Spleen (tissue), 11 donors: ENCODE measurements around the gene PNLIPRP1. TPM values are rescaled to one million over a fixed set of nuclear protein-coding genes. Genes with fewer than 3 reads are reported as not detected.

ENCODE experiments used
- DNase-seq: peaks from one replicate; pipeline ENCODE4 v3.0.0-alpha.2; 2020
- H3K27ac ChIP-seq, 8 donors: fragments of 200-600 bp; sonication (generic) in 7 of 8; 1 replicate in 4 of 8; 2 replicates in 4 of 8; pipeline versions ENCODE4 v1.5.0 to v1.8.0; 2016 to 2021; ENCODE audit warnings: inconsistent platforms in 4 of 8, mild to moderate bottlenecking in 4 of 8, moderate library complexity in 1 of 8
- H3K27me3 ChIP-seq, 7 donors: fragments of 200-600 bp; sonication (generic) in 6 of 7; replicated peaks in 1 of 7; 1 replicate in 4 of 7; 2 replicates in 3 of 7; pipeline versions ENCODE4 v1.5.0 to v1.8.0; 2016 to 2021; ENCODE audit warnings: inconsistent platforms in 3 of 7, mild to moderate bottlenecking in 1 of 7
- H3K36me3 ChIP-seq, 6 donors: fragments of 200-600 bp; sonication (generic) in 5 of 6; 1 replicate in 4 of 6; 2 replicates in 2 of 6; pipeline versions ENCODE4 v1.5.0 to v1.8.0; 2016 to 2021; ENCODE audit warnings: inconsistent platforms in 2 of 6
- H3K4me1 ChIP-seq, 6 donors: fragments of 200-600 bp; sonication (generic) in 5 of 6; 1 replicate in 3 of 6; 2 replicates in 3 of 6; pipeline versions ENCODE4 v1.5.0 to v1.8.0; 2016 to 2021; ENCODE audit warnings: inconsistent platforms in 3 of 6
- H3K4me3 ChIP-seq, 8 donors: fragments of 200-600 bp; sonication (generic) in 7 of 8; 1 replicate in 4 of 8; 2 replicates in 4 of 8; pipeline versions ENCODE4 v1.5.0 to v1.8.0; 2016 to 2021; ENCODE audit warnings: inconsistent platforms in 4 of 8, mild to moderate bottlenecking in 4 of 8, moderate library complexity in 2 of 8
- H3K9me3 ChIP-seq, 8 donors: fragments of 200-600 bp; sonication (generic) in 7 of 8; 1 replicate in 4 of 8; 2 replicates in 4 of 8; pipeline versions ENCODE4 v1.5.0 to v1.8.0; 2016 to 2021; ENCODE audit warnings: inconsistent platforms in 4 of 8
- POLR2A ChIP-seq, 3 donors: fragments of 450-650 bp; IDR thresholded peaks; one replicate each; pipeline ENCODE4 v1.5.1; 2017; ENCODE audit warnings: antibody characterized with exemption in 3 of 3, mild to moderate bottlenecking in 1 of 3
- POLR2AphosphoS5 ChIP-seq, 3 donors: sonication (generic); formaldehyde crosslinking; IDR thresholded peaks; one replicate each; pipeline ENCODE4 v1.5.1; 2017; ENCODE audit warnings: antibody characterized with exemption in 3 of 3
- WGBS, 5 donors: extraction: QIAGEN DNeasy Blood & Tissue Kit in 3 of 5; methylation state at CpG; one replicate each; pipeline versions ENCODE4 v1.1.5 to v1.1.7; 2013 to 2018; 5-methylcytosine and 5-hydroxymethylcytosine counted together
- intact Hi-C: fragments of 100-400 bp; cut with DNase I; formaldehyde crosslinking; loops from one replicate; pipeline ENCODE4 v1.15.0; 2023; ENCODE audit warnings: low total_unique reads
- polyA plus RNA-seq, 3 donors: library from polyadenylated mRNA; stranded (reverse); fragments of 200-250 nt; gene quantifications; one replicate each; pipeline ENCODE4 v1.2.1, GENCODE V29; 2013
- total RNA-seq, 7 donors: library from RNA; depleted of rRNA in 3 of 7; stranded (reverse); fragments of >200 nt in 3 of 7; fragmentation: NEBNext Ultra II Directional in 4 of 7; extraction: Animal tissue kit (Norgen Biotek cat#: 25700) in 4 of 7; gene quantifications; one replicate each; pipeline versions ENCODE4 v1.1.0 to v1.2.1, GENCODE V29; 2016 to 2021
- TF ChIP-seq, protein P1 (sequence below), 11 experiments: fragments of 200-600 bp in 7 of 11; fragments of 450-650 bp in 4 of 11; sonication (generic) in 4 of 11; IDR thresholded peaks in 8 of 11; conservative IDR thresholded peaks in 3 of 11; 1 replicate in 7 of 11; 2 replicates in 4 of 11; pipeline versions ENCODE4 v1.4.0 to v1.8.0; 2016 to 2021; ENCODE audit warnings: antibody characterized with exemption in 11 of 11, inconsistent platforms in 4 of 11, mild to moderate bottlenecking in 1 of 11
- donor health status: healthy with polysubstance abuse.
- donor health status: DM: no; HTN: no; CAD: no; lungs with moderate emphysema.
- donor health status: DM: no; HTN: no; CAD: no.
- donor health status: Bipolar disorder and iron deficiency.
- donor health status: healthy.
- donor health status: DM: no; HTN: no; CAD: no.
- donor health status: DM: yes; HTN: yes; CAD: no.

Gene PNLIPRP1
- total and polyA plus RNA-seq, 10 donors: 0.06 to 1.2 (median 0.44) TPM; not detected in 4

DNA sequence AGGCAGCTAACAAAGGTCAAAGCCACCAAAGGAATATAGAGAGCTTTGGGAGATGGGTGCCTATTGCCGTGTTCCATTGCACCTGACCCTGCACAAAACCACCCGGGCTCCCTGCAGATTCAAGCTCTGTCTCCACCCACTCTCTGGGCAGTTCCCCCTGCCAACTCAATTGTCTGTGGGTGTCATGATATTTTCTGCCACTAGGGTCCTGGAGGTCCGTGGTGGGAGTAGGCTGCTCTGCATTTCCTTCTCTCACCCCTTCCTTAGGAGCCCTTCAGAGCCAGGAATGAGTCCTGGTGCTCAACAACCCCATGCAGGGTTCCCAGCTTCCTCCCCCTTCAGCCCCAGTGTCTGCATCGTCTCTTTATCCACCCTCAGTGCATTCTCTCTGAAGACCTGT, 64.1 kb downstream of the PNLIPRP1 start:
- Histone ChIP-seq H3K27me3 (peaks cover 0 to 17% (median 0%) of the 10 kb centered on the region in 7 donors), H3K4me1 (no peaks in the 10 kb centered on the region), H3K4me3 (no peak overlapping the region), H3K9me3 (peaks cover 0 to 13% (median 3%) of the 10 kb centered on the region in 8 donors), H3K36me3 (no peaks in the 10 kb centered on the region), H3K27ac (no peak overlapping the region)
- DNase-seq: no peak
- WGBS, 5 donors: 46 to 57% (median 53%) methylated on average over 4 of the region's 4 CpGs
- no peak for TF ChIP-seq POLR2AphosphoS5 (IDR thresholded peaks at IDR 0.05)
- no peak for TF ChIP-seq POLR2A (IDR thresholded peaks at IDR 0.05)
- TF ChIP-seq, protein P1, sequence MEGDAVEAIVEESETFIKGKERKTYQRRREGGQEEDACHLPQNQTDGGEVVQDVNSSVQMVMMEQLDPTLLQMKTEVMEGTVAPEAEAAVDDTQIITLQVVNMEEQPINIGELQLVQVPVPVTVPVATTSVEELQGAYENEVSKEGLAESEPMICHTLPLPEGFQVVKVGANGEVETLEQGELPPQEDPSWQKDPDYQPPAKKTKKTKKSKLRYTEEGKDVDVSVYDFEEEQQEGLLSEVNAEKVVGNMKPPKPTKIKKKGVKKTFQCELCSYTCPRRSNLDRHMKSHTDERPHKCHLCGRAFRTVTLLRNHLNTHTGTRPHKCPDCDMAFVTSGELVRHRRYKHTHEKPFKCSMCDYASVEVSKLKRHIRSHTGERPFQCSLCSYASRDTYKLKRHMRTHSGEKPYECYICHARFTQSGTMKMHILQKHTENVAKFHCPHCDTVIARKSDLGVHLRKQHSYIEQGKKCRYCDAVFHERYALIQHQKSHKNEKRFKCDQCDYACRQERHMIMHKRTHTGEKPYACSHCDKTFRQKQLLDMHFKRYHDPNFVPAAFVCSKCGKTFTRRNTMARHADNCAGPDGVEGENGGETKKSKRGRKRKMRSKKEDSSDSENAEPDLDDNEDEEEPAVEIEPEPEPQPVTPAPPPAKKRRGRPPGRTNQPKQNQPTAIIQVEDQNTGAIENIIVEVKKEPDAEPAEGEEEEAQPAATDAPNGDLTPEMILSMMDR (IDR thresholded peaks at IDR 0.05 in 8 of 11, conservative IDR thresholded peaks at IDR 0.05 in 3 of 11): no peak
- intact Hi-C loops: no loop called here

DNA sequence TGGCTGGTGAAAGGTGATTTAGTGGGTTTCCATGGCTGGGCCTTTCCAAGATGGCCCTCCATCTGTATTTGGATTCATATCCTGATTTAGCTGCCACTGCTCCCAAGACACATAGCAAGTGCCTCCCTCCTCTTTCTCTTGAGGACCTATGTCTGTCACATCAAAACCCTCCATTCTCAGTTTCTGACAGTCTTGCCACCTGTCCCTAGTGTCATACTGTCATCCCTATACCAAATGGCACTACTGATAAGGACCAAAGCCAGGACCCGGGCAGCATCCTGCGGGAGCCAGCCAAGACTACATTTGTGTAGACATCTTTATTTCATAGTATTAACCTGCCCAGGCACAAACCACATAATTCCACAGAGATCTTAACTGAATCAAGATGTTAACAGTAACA, 64.8 kb downstream of the PNLIPRP1 start:
- DNase-seq: no peak
- peaks cover 0 to 17% (median 0%) of the 10 kb centered on the region in 7 donors for H3K27me3 ChIP-seq
- TF ChIP-seq POLR2A (IDR thresholded peaks at IDR 0.05): no peak
- TF ChIP-seq POLR2AphosphoS5 (IDR thresholded peaks at IDR 0.05): no peak
- TF ChIP-seq, protein P1 (IDR thresholded peaks at IDR 0.05 in 8 of 11, conservative IDR thresholded peaks at IDR 0.05 in 3 of 11): no peak
- H3K27ac ChIP-seq: no peak overlapping the region
- H3K4me1 ChIP-seq: no peaks in the 10 kb centered on the region
- WGBS, 5 donors: 90 to 97% (median 92%) methylated on average over 2 of the region's 2 CpGs
- H3K9me3 ChIP-seq: peaks cover 0 to 6% (median 0%) of the 10 kb centered on the region in 8 donors
- no peaks in the 10 kb centered on the region for H3K36me3 ChIP-seq
- intact Hi-C loops: no loop called here
- no peak overlapping the region for H3K4me3 ChIP-seq

DNA sequence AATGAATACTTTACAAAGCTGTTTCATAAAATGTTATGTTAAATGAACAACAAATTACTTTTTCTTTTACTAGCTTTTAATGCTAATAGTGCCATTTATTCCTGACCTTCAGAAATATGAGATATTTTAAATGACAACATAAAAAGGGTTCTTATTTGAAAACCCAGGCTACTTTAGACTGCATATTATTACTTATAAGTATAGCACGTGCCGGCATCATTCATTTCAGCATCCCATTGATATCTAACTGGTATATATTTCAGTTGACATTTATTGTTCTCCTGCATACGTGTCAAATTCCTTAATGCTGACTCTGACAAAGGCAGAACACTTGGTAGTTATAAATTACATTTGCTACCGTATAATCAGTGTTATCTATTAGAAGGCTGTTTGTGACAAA, 65.3 kb downstream of the PNLIPRP1 start:
- 83 to 92% (median 89%) methylated on average over 4 of the region's 4 CpGs for WGBS, 5 donors
- intact Hi-C loops: no loop called here

DNA sequence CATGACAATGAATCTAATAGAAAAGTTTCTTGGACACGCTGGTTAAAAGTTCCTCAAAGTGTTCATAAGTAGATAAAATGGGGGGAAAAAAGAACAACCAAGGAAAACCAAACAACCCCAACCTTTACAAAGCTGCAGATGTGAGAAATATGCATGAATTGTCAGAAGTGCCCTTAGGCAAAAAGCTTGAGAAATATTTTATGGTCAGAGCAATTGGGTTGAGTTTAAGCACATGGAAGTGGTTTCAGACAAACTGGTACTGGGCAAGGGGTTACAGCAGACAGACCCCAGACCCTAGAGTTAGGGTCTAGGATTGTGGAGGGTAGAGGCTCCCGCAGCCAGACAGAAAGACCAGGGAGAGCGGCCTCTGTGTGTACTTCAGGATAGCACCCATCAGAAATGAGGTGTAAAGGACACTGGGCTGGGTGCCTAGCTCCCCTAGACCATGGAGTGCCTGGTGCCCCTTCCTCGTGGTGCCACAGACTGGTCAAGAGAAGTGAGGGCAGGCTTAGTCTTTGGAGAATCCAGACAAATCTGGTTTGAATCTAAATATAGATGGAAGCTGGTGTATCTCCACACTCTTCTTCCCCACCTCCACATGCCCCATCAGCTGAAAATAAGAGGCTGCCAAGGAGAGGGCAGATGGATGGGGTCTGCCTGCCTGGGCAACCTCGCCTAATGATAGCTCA, 67.2 kb downstream of the PNLIPRP1 start:
- no peak overlapping the region for H3K27ac ChIP-seq
- no peaks in the 10 kb centered on the region for H3K36me3 ChIP-seq
- intact Hi-C loops: no loop called here
- H3K27me3 ChIP-seq: peaks cover 0 to 17% (median 0%) of the 10 kb centered on the region in 7 donors
- H3K4me3 ChIP-seq: no peak overlapping the region
- WGBS, 5 donors: 70 to 88% (median 88%) methylated on average over 5 of the region's 5 CpGs
- no peaks in the 10 kb centered on the region for H3K9me3 ChIP-seq
- H3K4me1 ChIP-seq: no peaks in the 10 kb centered on the region
- TF ChIP-seq, protein P1 (IDR thresholded peaks at IDR 0.05 in 8 of 11, conservative IDR thresholded peaks at IDR 0.05 in 3 of 11): no peak
- TF ChIP-seq POLR2A (IDR thresholded peaks at IDR 0.05): no peak
- no peak for TF ChIP-seq POLR2AphosphoS5 (IDR thresholded peaks at IDR 0.05)
- DNase-seq: no peak

More for the DNA sequence above, 65.3 kb downstream of the PNLIPRP1 start:
- H3K27me3 ChIP-seq: peaks cover 0 to 17% (median 0%) of the 10 kb centered on the region in 7 donors
- no peaks in the 10 kb centered on the region for H3K4me1 ChIP-seq
- no peak for TF ChIP-seq POLR2A (IDR thresholded peaks at IDR 0.05)
- TF ChIP-seq, protein P1 (IDR thresholded peaks at IDR 0.05 in 8 of 11, conservative IDR thresholded peaks at IDR 0.05 in 3 of 11): no peak
- TF ChIP-seq POLR2AphosphoS5 (IDR thresholded peaks at IDR 0.05): no peak
- no peak overlapping the region for H3K27ac ChIP-seq
- no peak for DNase-seq
- peaks cover 0 to 1% (median 0%) of the 10 kb centered on the region in 8 donors for H3K9me3 ChIP-seq
- no peaks in the 10 kb centered on the region for H3K36me3 ChIP-seq
- no peak overlapping the region for H3K4me3 ChIP-seq
